SK-N-SH (cell line): ENCODE measurements around the gene TMOD2. TPM values are rescaled to one million over a fixed set of nuclear protein-coding genes. Genes with fewer than 3 reads are reported as not detected.

Source experiments
- CTCF ChIA-PET: fragments of 300-600, 350-600 bp; formaldehyde crosslinking; extraction: SDS; loops from one replicate; lab custom pipeline; 2021; lab: Yijun Ruan, JAX
- POLR2A ChIA-PET: fragments of 350-600 bp; sonication (Branson Sonifier 250); formaldehyde crosslinking; extraction: SDS; loops from one replicate; lab custom pipeline; 2020; ENCODE audit warnings: antibody characterized with exemption, inconsistent platforms; lab: Yijun Ruan, JAX
- DNase-seq: peaks from one replicate; pipeline ENCODE4 v3.0.0; 2012
- H2AFZ ChIP-seq: fragments of 200-600 bp; sonication (generic); 2 replicates; pipeline ENCODE4 v1.8.1; 2016; ENCODE audit warnings: antibody characterized with exemption, mild to moderate bottlenecking, low read depth
- H3F3A ChIP-seq: fragments of 200-600 bp; sonication (generic); replicated peaks from 2 replicates; pipeline ENCODE3; 2016; ENCODE audit warnings: antibody characterized with exemption, mild to moderate bottlenecking; ENCODE audit not compliant: insufficient read depth
- H3K27ac ChIP-seq, 2 experiments: fragments of 200-500 bp in 1 of 2; fragments of 200-600 bp in 1 of 2; sonication (Bioruptor generic) in 1 of 2; sonication (generic), shearing (Covaris generic) in 1 of 2; 2 replicates each; pipeline versions ENCODE4 v1.5.1 to v1.6.1; 2014 to 2016; ENCODE audit warnings: low read depth in 2 of 2, inconsistent platforms in 1 of 2, low read length in 1 of 2, mild to moderate bottlenecking in 1 of 2, mixed read lengths in 1 of 2
- H3K27me3 ChIP-seq: fragments of 200-600 bp; sonication (generic), shearing (Covaris generic); 2 replicates; pipeline ENCODE4 v1.6.1; 2016; ENCODE audit warnings: mixed run types; ENCODE audit not compliant: insufficient read depth
- H3K36me3 ChIP-seq, 2 experiments: fragments of 200-500 bp in 1 of 2; fragments of 200-600 bp in 1 of 2; sonication (Bioruptor generic) in 1 of 2; sonication (generic) in 1 of 2; replicated peaks in 1 of 2; 2 replicates each; pipeline versions ENCODE3 to v1.5.1; 2014 to 2016; ENCODE audit warnings: low read length in 1 of 2, mild to moderate bottlenecking in 1 of 2; ENCODE audit not compliant: insufficient read depth in 2 of 2, control insufficient read depth in 1 of 2
- H3K4me1 ChIP-seq, 2 experiments: fragments of 200-500 bp in 1 of 2; fragments of 200-600 bp in 1 of 2; sonication (Bioruptor generic) in 1 of 2; sonication (generic), shearing (Covaris generic) in 1 of 2; 2 replicates each; pipeline versions ENCODE4 v1.5.1 to v1.6.1; 2014 to 2016; ENCODE audit warnings: low read depth in 1 of 2, low read length in 1 of 2, mixed run types in 1 of 2; ENCODE audit not compliant: insufficient read depth in 2 of 2, control insufficient read depth in 1 of 2
- H3K4me2 ChIP-seq: fragments of 200-600 bp; sonication (generic), shearing (Covaris generic); 2 replicates; pipeline ENCODE4 v1.6.1; 2017; ENCODE audit warnings: mixed run types
- H3K4me3 ChIP-seq, 2 experiments: fragments of 200-500 bp in 1 of 2; fragments of 200-600 bp in 1 of 2; sonication (Bioruptor generic) in 1 of 2; sonication (generic), shearing (Covaris generic) in 1 of 2; 2 replicates each; pipeline versions ENCODE4 v1.5.1 to v1.8.1; 2014 to 2016; ENCODE audit warnings: low read depth in 2 of 2, inconsistent platforms in 1 of 2, low read length in 1 of 2, mild to moderate bottlenecking in 1 of 2, mixed read lengths in 1 of 2, moderate library complexity in 1 of 2
- H3K79me2 ChIP-seq: fragments of 200-600 bp; sonication (generic); 2 replicates; pipeline ENCODE4 v1.8.1; 2017; ENCODE audit warnings: mild to moderate bottlenecking; ENCODE audit not compliant: insufficient read depth
- H3K9ac ChIP-seq: fragments of 200-600 bp; sonication (generic); 2 replicates; pipeline ENCODE4 v1.6.1; 2017; ENCODE audit warnings: mixed run types
- H3K9me2 ChIP-seq: fragments of 200-600 bp; sonication (generic); 2 replicates; pipeline ENCODE4 v1.6.1; 2017; ENCODE audit warnings: mixed run types
- H3K9me3 ChIP-seq: fragments of 200-600 bp; sonication (generic); 2 replicates; pipeline ENCODE4 v1.6.1; 2017; ENCODE audit warnings: mixed run types, mild to moderate bottlenecking, moderate library complexity
- H4K20me1 ChIP-seq: fragments of 200-600 bp; sonication (generic); 2 replicates; pipeline ENCODE4 v1.6.1; 2017; ENCODE audit warnings: mild to moderate bottlenecking, mixed run types; ENCODE audit not compliant: insufficient read depth
- CHD2 ChIP-seq: fragments of 150-350 bp; IDR thresholded peaks from 2 replicates; pipeline ENCODE4 v1.6.1; 2018; ENCODE audit warnings: low read length; ENCODE audit not compliant: partially characterized antibody
- FOXJ3 ChIP-seq: sonication (generic); formaldehyde crosslinking; IDR thresholded peaks from 2 replicates; pipeline ENCODE4 v1.5.1; 2020; ENCODE audit warnings: mild to moderate bottlenecking, missing genetic modification reagents
- GABPA ChIP-seq: IDR thresholded peaks from 2 replicates; pipeline ENCODE4 v1.4.0; 2012; ENCODE audit warnings: low read depth, mild to moderate bottlenecking
- GATA2 ChIP-seq: sonication (generic); formaldehyde crosslinking; IDR thresholded peaks from 2 replicates; pipeline ENCODE4 v1.5.0; 2020; ENCODE audit warnings: mild to moderate bottlenecking, missing genetic modification reagents
- MEF2A ChIP-seq: IDR thresholded peaks from 2 replicates; pipeline ENCODE4 v1.4.0; 2012; ENCODE audit warnings: low read depth, borderline replicate concordance
- NRF1 ChIP-seq: IDR thresholded peaks from 2 replicates; pipeline ENCODE4 v1.6.1; 2012; ENCODE audit warnings: low read depth, mild to moderate bottlenecking, low read length
- RCOR1 ChIP-seq: fragments of 150-350 bp; IDR thresholded peaks from 2 replicates; pipeline ENCODE4 v1.6.1; 2017; ENCODE audit warnings: antibody characterized with exemption, low read length
- REST ChIP-seq: IDR thresholded peaks from 2 replicates; pipeline ENCODE4 v1.6.1; 2012; ENCODE audit warnings: mild to moderate bottlenecking, low read depth, low read length, moderate library complexity
- SMC3 ChIP-seq: IDR thresholded peaks from 2 replicates; pipeline ENCODE4 v1.6.1; 2012; ENCODE audit warnings: low read depth, low read length, improper control_type of control experiment
- TAF1 ChIP-seq: IDR thresholded peaks from 2 replicates; pipeline ENCODE4 v1.6.1; 2012; ENCODE audit warnings: low read depth, mild to moderate bottlenecking, low read length, moderate library complexity, borderline replicate concordance
- TCF12 ChIP-seq: IDR thresholded peaks from 2 replicates; pipeline ENCODE4 v1.4.0; 2012
- USF1 ChIP-seq: IDR thresholded peaks from 2 replicates; pipeline ENCODE4 v1.4.0; 2012; ENCODE audit warnings: low read depth, borderline replicate concordance
- YY1 ChIP-seq: IDR thresholded peaks from 2 replicates; pipeline ENCODE4 v1.4.0; 2012; ENCODE audit warnings: low read depth, mild to moderate bottlenecking
- ZBTB33 ChIP-seq: IDR thresholded peaks from 2 replicates; pipeline ENCODE4 v1.4.0; 2012; ENCODE audit warnings: low read depth, borderline replicate concordance
- whole genome bisulfite sequencing: methylation state at CpG from one replicate; pipeline ENCODE4 v1.1.6; 2017; ENCODE audit warnings: low lambda C conversion rate; 5-methylcytosine and 5-hydroxymethylcytosine counted together
- polyA plus RNA-seq, 3 experiments: library from polyadenylated mRNA; depleted of rRNA; stranded (reverse); fragments of >200 nt; gene quantifications; 2 replicates each; pipeline ENCODE4 v1.2.3, GENCODE V29; 2012

TMOD2 gene
- polyA plus RNA-seq, 1 of the 3 experiments (the other 2 are of a cell fraction) = 2.7 TPM

- TF ChIP-seq ZBTB33 = no peak
- no peak for TF ChIP-seq REST
- no peak for TF ChIP-seq MEF2A
- TF ChIP-seq USF1 = no peak
- no peak for TF ChIP-seq NRF1
- TF ChIP-seq YY1 = no peak
- TF ChIP-seq SMC3 = no peak
- no peak for TF ChIP-seq GABPA
- TF ChIP-seq TCF12 = no peak
- no peak for TF ChIP-seq FOXJ3 (CRISPR knock-in tag)
Measured at GRCh38 chr15:51714162-51714561, 37.2 kb upstream of the TMOD2 start (continued).

GRCh38 chr15:51714911-51715310, 36.5 kb upstream of the TMOD2 start:
- Histone ChIP-seq H2AFZ (no peak overlapping the region), H3K36me3 (peaks cover 0 to 13% of the 10 kb centered on the region in 2 experiments), H3K4me2 (no peak overlapping the region), H3K9me2 (no peaks in the 10 kb centered on the region), H4K20me1 (no peaks in the 10 kb centered on the region), H3K4me1 (peaks cover 0 to 7% of the 10 kb centered on the region in 2 experiments; a peak in 1 of 4 replicates), H3K9me3 (no peaks in the 10 kb centered on the region), H3K27me3 (no peaks in the 10 kb centered on the region), H3K9ac (no peak overlapping the region), H3F3A (peaks cover 4% of the 10 kb centered on the region), H3K4me3 (no peak overlapping the region), H3K79me2 (no peaks in the 10 kb centered on the region), H3K27ac (no peak overlapping the region; a peak in 1 of 4 replicates)
- DNase-seq = no peak
- ChIA-PET POLR2A (no interaction called here), CTCF (interaction anchor here (1.2 to 1.3 kb wide), 2 partner anchors 9 to 18 kb away, joined by 3 to 4 read pairs; no protein-coding TSS in a partner anchor)
- WGBS = 94% methylated on average over 1 of the region's 1 CpG
- TF ChIP-seq REST = no peak
- no peak for TF ChIP-seq USF1
- TF ChIP-seq SMC3 = no peak
- no peak for TF ChIP-seq CHD2
- TF ChIP-seq TAF1 = no peak
- TF ChIP-seq MEF2A = no peak
- no peak for TF ChIP-seq GATA2 (CRISPR knock-in tag)
- TF ChIP-seq YY1 = no peak
- no peak for TF ChIP-seq RCOR1
- no peak for TF ChIP-seq ZBTB33
- TF ChIP-seq NRF1 = no peak
